ENCODE data around the gene FNDC3B.

The FNDC3B gene

GRCh38 chr3:172262991-172263608 lies 223.7 kb downstream of the FNDC3B start:
- Histone ChIP-seq H2AFZ (ENCODE audit: low read length) (no peak overlapping the region), H3K4me2 (ENCODE audit: low read depth, low read length, poor library complexity, severe bottlenecking) (no peak overlapping the region), H3K4me1 (ENCODE audit: insufficient read depth, low read length, poor library complexity, severe bottlenecking) (no peaks in the 10 kb centered on the region), H3K36me3 (ENCODE audit: insufficient read depth, low read length) (no peaks in the 10 kb centered on the region), H3K4me3 (ENCODE audit: low read length, poor library complexity, severe bottlenecking) (no peak overlapping the region), H3K9me2 (replicated peaks; ENCODE audit: low read depth, low read length) (no peaks in the 10 kb centered on the region), H3K79me2 (ENCODE audit: insufficient read depth, low read length) (no peaks in the 10 kb centered on the region), H3F3A (ENCODE audit: low read depth) (no peaks in the 10 kb centered on the region), H4K20me1 (ENCODE audit: insufficient read depth, low read length, poor library complexity, severe bottlenecking) (no peaks in the 10 kb centered on the region), H3K9ac (ENCODE audit: low read depth, low read length, poor library complexity, severe bottlenecking) (no peak overlapping the region), H3K27me3 (ENCODE audit: insufficient read depth, low read length, poor library complexity, severe bottlenecking) (no peaks in the 10 kb centered on the region), H3K9me3 (ENCODE audit: insufficient read depth, low read depth, low read length) (no peaks in the 10 kb centered on the region)
- TF ChIP-seq EZH2phosphoT487 (IDR thresholded peaks at IDR 0.05; ENCODE audit: borderline replicate concordance) (no peak), CTCF (conservative IDR thresholded peaks at IDR 0.05; ENCODE audit: low read length) (no peak)

GRCh38 chr3:172263781-172264486 lies 224.6 kb downstream of the FNDC3B start:
- Histone ChIP-seq H4K20me1 (ENCODE audit: insufficient read depth, low read length, poor library complexity, severe bottlenecking) (no peaks in the 10 kb centered on the region), H3F3A (ENCODE audit: low read depth) (no peaks in the 10 kb centered on the region), H3K9ac (ENCODE audit: low read depth, low read length, poor library complexity, severe bottlenecking) (no peak overlapping the region), H3K36me3 (ENCODE audit: insufficient read depth, low read length) (no peaks in the 10 kb centered on the region), H3K9me2 (replicated peaks; ENCODE audit: low read depth, low read length) (no peaks in the 10 kb centered on the region), H3K79me2 (ENCODE audit: insufficient read depth, low read length) (no peaks in the 10 kb centered on the region), H3K4me3 (ENCODE audit: low read length, poor library complexity, severe bottlenecking) (no peak overlapping the region), H3K4me1 (ENCODE audit: insufficient read depth, low read length, poor library complexity, severe bottlenecking) (no peaks in the 10 kb centered on the region), H3K9me3 (ENCODE audit: insufficient read depth, low read depth, low read length) (no peaks in the 10 kb centered on the region), H3K4me2 (ENCODE audit: low read depth, low read length, poor library complexity, severe bottlenecking) (no peak overlapping the region), H2AFZ (ENCODE audit: low read length) (no peak overlapping the region), H3K27me3 (ENCODE audit: insufficient read depth, low read length, poor library complexity, severe bottlenecking) (no peaks in the 10 kb centered on the region)
- TF ChIP-seq CTCF (conservative IDR thresholded peaks at IDR 0.05; ENCODE audit: low read length) (no peak), EZH2phosphoT487 (IDR thresholded peaks at IDR 0.05; ENCODE audit: borderline replicate concordance) (no peak)

- Histone ChIP-seq H3K9me2 (replicated peaks; ENCODE audit: low read depth, low read length) (no peaks in the 10 kb centered on the region), H3F3A (ENCODE audit: low read depth) (no peaks in the 10 kb centered on the region), H3K4me3 (ENCODE audit: low read length, poor library complexity, severe bottlenecking) (no peak overlapping the region), H3K27me3 (ENCODE audit: insufficient read depth, low read length, poor library complexity, severe bottlenecking) (no peaks in the 10 kb centered on the region), H3K36me3 (ENCODE audit: insufficient read depth, low read length) (peaks cover 3% of the 10 kb centered on the region; the same call in 1 of the 2 replicates), H3K79me2 (ENCODE audit: insufficient read depth, low read length) (no peaks in the 10 kb centered on the region), H3K4me2 (ENCODE audit: low read depth, low read length, poor library complexity, severe bottlenecking) (no peak overlapping the region), H4K20me1 (ENCODE audit: insufficient read depth, low read length, poor library complexity, severe bottlenecking) (no peaks in the 10 kb centered on the region), H3K9ac (ENCODE audit: low read depth, low read length, poor library complexity, severe bottlenecking) (no peak overlapping the region), H3K4me1 (ENCODE audit: insufficient read depth, low read length, poor library complexity, severe bottlenecking) (no peaks in the 10 kb centered on the region), H2AFZ (ENCODE audit: low read length) (no peak overlapping the region), H3K9me3 (ENCODE audit: insufficient read depth, low read depth, low read length) (no peaks in the 10 kb centered on the region)
- TF ChIP-seq CTCF (conservative IDR thresholded peaks at IDR 0.05; ENCODE audit: low read length), result no peak
- TF ChIP-seq EZH2phosphoT487 (IDR thresholded peaks at IDR 0.05; ENCODE audit: borderline replicate concordance), result no peak
Observed at GRCh38 chr3:172266103-172266502, 226.7 kb downstream of the FNDC3B start.

All from Loucy (cell line).